ENCODE data around the gene RTBDN. TPM values are rescaled to one million over a fixed set of nuclear protein-coding genes. Genes with fewer than 3 reads are reported as not detected.

The RTBDN gene
- total and polyA plus RNA-seq, 9 donors: not detected

DNA sequence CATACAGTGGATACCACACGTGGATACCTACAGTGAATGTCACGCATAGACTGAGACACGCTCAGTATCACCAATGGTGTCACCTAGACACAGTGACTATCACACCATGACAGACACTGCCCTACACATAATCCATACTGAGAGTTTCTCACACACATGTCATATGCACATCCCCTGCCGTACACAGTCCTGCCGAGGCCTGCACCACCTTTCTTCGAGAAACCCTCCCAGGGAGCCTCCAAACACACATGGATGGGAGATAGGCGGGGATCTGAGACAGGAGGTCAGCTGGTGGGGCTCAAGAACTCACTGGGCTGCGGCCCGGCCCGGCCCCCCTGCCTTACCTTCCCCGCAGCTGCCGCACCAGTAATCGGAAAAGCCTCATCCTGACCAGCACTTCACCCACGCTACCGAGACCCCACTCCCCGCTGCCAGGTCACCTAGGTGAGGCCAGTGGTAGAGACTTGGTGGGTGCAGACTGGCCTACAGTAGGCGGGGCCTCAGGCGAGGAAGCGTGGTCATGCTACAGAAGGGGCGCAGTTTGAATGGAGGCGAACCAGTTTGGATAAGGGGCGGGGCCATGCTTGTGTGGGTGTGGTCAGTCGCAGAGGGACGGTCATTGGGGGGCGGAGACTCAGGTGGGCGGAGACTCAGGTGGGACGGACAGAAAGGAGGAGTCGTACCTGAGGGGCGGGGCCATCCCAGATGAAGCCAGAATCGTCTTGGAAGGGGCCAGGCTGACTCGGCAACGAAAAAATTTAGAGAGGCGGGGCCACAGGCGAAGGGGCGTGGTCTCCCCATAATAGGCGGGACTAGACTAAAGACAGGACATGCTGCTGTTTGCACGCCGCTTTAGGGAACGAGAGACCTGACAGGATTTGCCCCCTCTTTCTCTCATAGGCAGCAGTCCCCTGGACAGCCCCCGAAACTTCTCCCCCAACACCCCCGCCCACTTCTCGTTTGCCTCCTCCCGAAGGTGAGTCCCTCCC is 6.0 kb upstream of the RTBDN start:
- peak in 3 of 5 donors; percentile 43 to 70 (median 64) for DNase-seq
- no peak overlapping the region for H3K27ac ChIP-seq
- no peaks in the 10 kb centered on the region for H3K9me3 ChIP-seq
- intact Hi-C loops (cut with DNase I): no loop called here
- WGBS, 3 donors: 15 to 18% (median 15%) methylated on average over 43 of the region's 43 CpGs
- peaks cover 8% of the 10 kb centered on the region for H3K27me3 ChIP-seq
- H3K4me3 ChIP-seq: no peak overlapping the region
- H3K4me1 ChIP-seq (ENCODE audit: insufficient read depth): peaks cover 5% of the 10 kb centered on the region
- no peaks in the 10 kb centered on the region for H3K36me3 ChIP-seq
- TF ChIP-seq EP300 (IDR thresholded peaks at IDR 0.05) (no peak), POLR2A (IDR thresholded peaks at IDR 0.05) (no peak)
- TF ChIP-seq, protein P1, sequence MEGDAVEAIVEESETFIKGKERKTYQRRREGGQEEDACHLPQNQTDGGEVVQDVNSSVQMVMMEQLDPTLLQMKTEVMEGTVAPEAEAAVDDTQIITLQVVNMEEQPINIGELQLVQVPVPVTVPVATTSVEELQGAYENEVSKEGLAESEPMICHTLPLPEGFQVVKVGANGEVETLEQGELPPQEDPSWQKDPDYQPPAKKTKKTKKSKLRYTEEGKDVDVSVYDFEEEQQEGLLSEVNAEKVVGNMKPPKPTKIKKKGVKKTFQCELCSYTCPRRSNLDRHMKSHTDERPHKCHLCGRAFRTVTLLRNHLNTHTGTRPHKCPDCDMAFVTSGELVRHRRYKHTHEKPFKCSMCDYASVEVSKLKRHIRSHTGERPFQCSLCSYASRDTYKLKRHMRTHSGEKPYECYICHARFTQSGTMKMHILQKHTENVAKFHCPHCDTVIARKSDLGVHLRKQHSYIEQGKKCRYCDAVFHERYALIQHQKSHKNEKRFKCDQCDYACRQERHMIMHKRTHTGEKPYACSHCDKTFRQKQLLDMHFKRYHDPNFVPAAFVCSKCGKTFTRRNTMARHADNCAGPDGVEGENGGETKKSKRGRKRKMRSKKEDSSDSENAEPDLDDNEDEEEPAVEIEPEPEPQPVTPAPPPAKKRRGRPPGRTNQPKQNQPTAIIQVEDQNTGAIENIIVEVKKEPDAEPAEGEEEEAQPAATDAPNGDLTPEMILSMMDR (IDR thresholded peaks at IDR 0.05): no peak

DNA sequence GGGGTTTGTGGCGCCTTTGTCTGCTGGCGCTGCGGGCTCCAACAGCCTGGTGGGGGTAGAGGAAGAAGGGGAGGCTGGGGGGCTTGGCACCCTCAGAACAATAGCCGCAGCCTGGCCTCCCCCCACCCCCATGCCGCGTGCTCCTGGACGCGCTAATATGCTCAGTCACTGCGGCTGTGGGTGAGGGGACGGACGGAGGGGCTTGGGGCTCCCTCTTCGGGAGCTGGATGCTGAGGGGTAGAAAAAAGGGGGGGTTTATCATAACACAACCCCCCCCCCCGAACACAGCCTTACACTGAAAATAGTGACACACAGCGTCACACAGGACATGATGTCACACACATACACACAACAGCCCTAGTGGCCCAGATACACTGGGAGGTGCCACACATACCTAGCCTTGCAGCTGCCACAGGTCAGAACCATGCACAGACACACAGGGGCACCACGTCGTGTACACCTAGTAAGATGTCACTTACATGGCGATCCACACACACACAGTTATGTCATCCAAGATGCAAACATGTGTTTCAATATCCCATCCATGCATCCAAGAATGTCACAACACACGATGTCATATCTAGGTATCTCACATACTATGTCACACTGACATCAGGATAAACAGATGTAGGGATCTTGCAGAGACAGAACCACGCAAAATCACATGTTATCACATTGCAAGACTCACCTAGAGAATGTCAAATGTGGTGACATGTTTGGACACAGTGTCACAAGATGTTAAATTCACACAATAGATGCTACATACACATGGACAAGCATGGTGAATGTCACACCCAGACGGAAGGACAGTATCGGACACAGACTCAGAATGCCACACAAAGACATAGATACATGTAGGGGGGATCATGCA is 4.7 kb upstream of the RTBDN start:
- Histone ChIP-seq H3K9me3 (no peaks in the 10 kb centered on the region), H3K27me3 (peaks cover 9% of the 10 kb centered on the region), H3K36me3 (no peaks in the 10 kb centered on the region), H3K27ac (no peak overlapping the region), H3K4me3 (no peak overlapping the region), H3K4me1 (ENCODE audit: insufficient read depth) (peaks cover 5% of the 10 kb centered on the region)
- 19 to 26% (median 24%) methylated on average over 19 to 21 of the region's 21 CpGs for WGBS, 3 donors
- no peak for TF ChIP-seq EP300 (IDR thresholded peaks at IDR 0.05)
- TF ChIP-seq, protein P1 (IDR thresholded peaks at IDR 0.05): no peak
- no peak for TF ChIP-seq POLR2A (IDR thresholded peaks at IDR 0.05)
- intact Hi-C loops (cut with DNase I): no loop called here
- DNase-seq: no peak

DNA sequence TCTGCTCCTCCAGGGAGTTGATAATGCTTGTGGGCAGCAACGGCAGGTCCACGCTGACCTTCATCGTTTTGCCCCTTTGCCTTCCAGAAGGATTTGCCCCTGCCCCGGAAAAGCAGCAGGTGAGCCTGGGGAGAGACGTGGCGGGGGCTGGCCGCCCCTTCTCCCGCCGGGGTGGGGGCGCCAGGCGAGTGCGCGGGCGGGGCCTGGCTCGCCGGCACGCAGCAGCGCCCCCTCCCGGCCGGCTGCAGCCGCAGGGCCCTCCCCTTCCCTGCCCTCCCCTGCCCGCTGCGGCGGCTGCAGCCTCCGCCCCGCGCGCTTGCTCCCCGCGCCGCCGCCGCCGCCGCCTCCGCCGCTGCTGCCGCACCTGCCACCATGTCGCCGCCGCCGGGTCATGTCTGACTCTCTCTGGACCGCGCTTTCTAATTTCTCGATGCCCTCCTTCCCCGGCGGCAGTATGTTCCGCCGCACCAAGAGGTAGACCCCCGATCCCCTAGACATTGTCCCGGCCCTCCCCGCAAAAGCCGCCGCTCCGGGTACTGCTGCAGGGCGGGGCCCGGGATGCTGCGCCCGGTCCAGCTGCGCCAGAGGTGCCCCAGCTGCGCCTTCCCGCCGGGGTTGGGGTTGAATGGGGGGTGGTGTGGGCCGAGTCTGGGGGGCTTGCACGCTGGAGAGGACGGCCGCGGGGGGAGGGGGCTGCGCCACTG is 4.0 kb upstream of the RTBDN start, which contains the start of gene MAST1:
TSS of gene MAST1 (plus strand) at position 334 of the 704 bp plus-strand sequence. CDS start at position 392, 58 bp downstream.
- intact Hi-C loops (cut with DNase I): no loop called here
- peaks cover 13% of the 10 kb centered on the region for H3K27me3 ChIP-seq
- H3K4me3 ChIP-seq: no peak within 1 kb of the TSS
- H3K36me3 ChIP-seq: no peaks in the 10 kb centered on the region
- H3K9me3 ChIP-seq: no peaks in the 10 kb centered on the region
- DNase-seq: no peak
- no peak within 1 kb of the TSS for H3K27ac ChIP-seq
- TF ChIP-seq EP300 (IDR thresholded peaks at IDR 0.05) (no peak), POLR2A (IDR thresholded peaks at IDR 0.05) (no peak)
- TF ChIP-seq, protein P1 (IDR thresholded peaks at IDR 0.05): no peak
- 1% methylated on average over 34 to 69 of the region's 69 CpGs for WGBS, 3 donors
- H3K4me1 ChIP-seq (ENCODE audit: insufficient read depth): peaks cover 5% of the 10 kb centered on the region

DNA sequence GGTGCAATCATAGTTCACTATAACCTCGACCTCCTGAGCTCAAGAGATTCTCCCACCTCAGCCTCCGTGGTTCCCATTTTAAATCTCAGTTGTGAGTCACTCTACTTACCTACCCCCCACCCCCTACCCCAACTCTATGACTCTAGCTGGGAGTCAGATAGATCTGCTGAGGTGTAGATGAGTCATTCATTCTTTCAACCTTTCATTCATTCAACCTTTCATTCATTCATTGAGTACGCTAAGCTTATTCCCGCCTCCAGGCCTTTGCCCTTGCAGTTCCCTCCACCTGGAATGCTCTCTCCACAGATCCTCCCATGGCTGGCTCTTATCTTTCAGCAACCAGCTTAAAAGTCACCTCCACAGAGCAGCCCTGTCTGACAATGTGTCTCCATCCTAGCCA is 2.8 kb upstream of the RTBDN start:
- no peak overlapping the region for H3K27ac ChIP-seq
- no peak for TF ChIP-seq EP300 (IDR thresholded peaks at IDR 0.05)
- TF ChIP-seq, protein P1 (IDR thresholded peaks at IDR 0.05): no peak
- TF ChIP-seq POLR2A (IDR thresholded peaks at IDR 0.05): no peak
- no peak for DNase-seq
- no peak overlapping the region for H3K4me3 ChIP-seq
- H3K9me3 ChIP-seq: no peaks in the 10 kb centered on the region
- intact Hi-C loops (cut with DNase I): no loop called here
- H3K27me3 ChIP-seq: peaks cover 13% of the 10 kb centered on the region
- peaks cover 5% of the 10 kb centered on the region for H3K4me1 ChIP-seq (ENCODE audit: insufficient read depth)
- no peaks in the 10 kb centered on the region for H3K36me3 ChIP-seq
- WGBS, 3 donors: 67 to 74% (median 72%) methylated on average over 4 of the region's 4 CpGs
